HEK293 (cell line): ENCODE measurements around the gene PLCB3.

Source experiments
- EGR2 ChIP-seq: fragments of 450-650 bp; formaldehyde crosslinking; IDR thresholded peaks from 2 replicates; pipeline ENCODE4 v1.5.1; 2016; ENCODE audit warnings: low read depth, missing biosample characterization, missing genetic modification characterization
- GLIS2 ChIP-seq: fragments of 450-650 bp; formaldehyde crosslinking; IDR thresholded peaks from 2 replicates; pipeline ENCODE4 v1.5.1; 2016; ENCODE audit warnings: missing biosample characterization, missing genetic modification characterization
- KLF16 ChIP-seq: fragments of 450-650 bp; formaldehyde crosslinking; IDR thresholded peaks from 2 replicates; pipeline ENCODE4 v1.5.1; 2017; ENCODE audit warnings: missing biosample characterization, missing genetic modification characterization
- KLF8 ChIP-seq: fragments of 450-650 bp; formaldehyde crosslinking; IDR thresholded peaks from 2 replicates; pipeline ENCODE4 v1.5.1; 2016; ENCODE audit warnings: missing biosample characterization, missing genetic modification characterization
- PRDM6 ChIP-seq: fragments of 450-650 bp; formaldehyde crosslinking; IDR thresholded peaks from 2 replicates; pipeline ENCODE4 v1.5.1; 2017; ENCODE audit warnings: missing biosample characterization, missing genetic modification characterization
- SP3 ChIP-seq: fragments of 450-650 bp; formaldehyde crosslinking; IDR thresholded peaks from 2 replicates; pipeline ENCODE4 v1.5.1; 2016; ENCODE audit warnings: missing biosample characterization, missing genetic modification characterization
- ZBTB20 ChIP-seq: fragments of 450-650 bp; formaldehyde crosslinking; IDR thresholded peaks from 2 replicates; pipeline ENCODE4 v1.5.1; 2016; ENCODE audit warnings: missing biosample characterization, missing genetic modification characterization
- ZBTB48 ChIP-seq: fragments of 450-650 bp; formaldehyde crosslinking; IDR thresholded peaks from 2 replicates; pipeline ENCODE4 v1.5.1; 2016; ENCODE audit warnings: missing biosample characterization, missing genetic modification characterization
- ZFP41 ChIP-seq: fragments of 450-650 bp; formaldehyde crosslinking; IDR thresholded peaks from 2 replicates; pipeline ENCODE4 v1.5.1; 2016; ENCODE audit warnings: missing biosample characterization, missing genetic modification characterization, borderline replicate concordance
- ZNF132 ChIP-seq: fragments of 450-650 bp; formaldehyde crosslinking; IDR thresholded peaks from 2 replicates; pipeline ENCODE4 v1.5.1; 2017; ENCODE audit warnings: missing biosample characterization, missing genetic modification characterization, borderline replicate concordance
- ZNF140 ChIP-seq: fragments of 450-650 bp; formaldehyde crosslinking; IDR thresholded peaks from 2 replicates; pipeline ENCODE4 v1.5.1; 2016; ENCODE audit warnings: missing biosample characterization, missing genetic modification characterization
- ZNF248 ChIP-seq: fragments of 450-650 bp; formaldehyde crosslinking; IDR thresholded peaks from 2 replicates; pipeline ENCODE4 v1.5.1; 2017; ENCODE audit warnings: missing biosample characterization, missing genetic modification characterization
- ZNF324 ChIP-seq: fragments of 450-650 bp; formaldehyde crosslinking; IDR thresholded peaks from 2 replicates; pipeline ENCODE4 v1.5.1; 2016; ENCODE audit warnings: missing biosample characterization, missing genetic modification characterization
- ZNF341 ChIP-seq: fragments of 450-650 bp; formaldehyde crosslinking; IDR thresholded peaks from 2 replicates; pipeline ENCODE4; 2016; ENCODE audit warnings: low read depth, missing biosample characterization, missing genetic modification characterization
- ZNF354C ChIP-seq: fragments of 450-650 bp; formaldehyde crosslinking; IDR thresholded peaks from 2 replicates; pipeline ENCODE4 v1.5.1; 2016; ENCODE audit warnings: missing biosample characterization, missing genetic modification characterization, low read depth, borderline replicate concordance
- ZNF37A ChIP-seq: fragments of 450-650 bp; IDR thresholded peaks from 2 replicates; pipeline ENCODE4 v1.5.1; 2018; ENCODE audit warnings: missing biosample characterization, missing genetic modification characterization
- ZNF391 ChIP-seq: fragments of 450-650 bp; formaldehyde crosslinking; IDR thresholded peaks from 2 replicates; pipeline ENCODE4 v1.5.1; 2016; ENCODE audit warnings: low read depth, missing biosample characterization, missing genetic modification characterization, borderline replicate concordance
- ZNF530 ChIP-seq: fragments of 450-650 bp; formaldehyde crosslinking; IDR thresholded peaks from 2 replicates; pipeline ENCODE4 v1.5.1; 2016; ENCODE audit warnings: low read depth, missing biosample characterization, missing genetic modification characterization
- ZNF76 ChIP-seq: fragments of 450-650 bp; formaldehyde crosslinking; IDR thresholded peaks from 2 replicates; pipeline ENCODE4; 2016; ENCODE audit warnings: low read depth, missing biosample characterization, missing genetic modification characterization, borderline replicate concordance
- ZSCAN30 ChIP-seq: fragments of 450-650 bp; IDR thresholded peaks from 2 replicates; pipeline ENCODE4 v1.5.1; 2018; ENCODE audit warnings: missing biosample characterization, mild to moderate bottlenecking, missing genetic modification characterization, moderate library complexity
- TF ChIP-seq, protein P1 (sequence below): fragments of 450-650 bp; formaldehyde crosslinking; IDR thresholded peaks from 2 replicates; pipeline ENCODE4 v1.5.1; 2016; ENCODE audit warnings: missing biosample characterization, missing genetic modification characterization
- TF ChIP-seq, protein P2 (sequence below): fragments of 450-650 bp; formaldehyde crosslinking; IDR thresholded peaks from 2 replicates; pipeline ENCODE4 v1.5.1; 2016; ENCODE audit warnings: missing biosample characterization, missing genetic modification characterization
- TF ChIP-seq, protein P3 (sequence below): fragments of 450-650 bp; formaldehyde crosslinking; IDR thresholded peaks from 2 replicates; pipeline ENCODE4 v1.5.1; 2017; ENCODE audit warnings: missing biosample characterization, mild to moderate bottlenecking, missing genetic modification characterization, moderate library complexity
- TF ChIP-seq, protein P4 (sequence below): fragments of 450-650 bp; formaldehyde crosslinking; IDR thresholded peaks from 2 replicates; pipeline ENCODE4 v1.5.1; 2016; ENCODE audit warnings: missing biosample characterization, missing genetic modification characterization
- TF ChIP-seq, protein P5 (sequence below): fragments of 450-650 bp; formaldehyde crosslinking; IDR thresholded peaks from 2 replicates; pipeline ENCODE4 v1.5.1; 2016; ENCODE audit warnings: missing biosample characterization, missing genetic modification characterization

Gene PLCB3

DNA sequence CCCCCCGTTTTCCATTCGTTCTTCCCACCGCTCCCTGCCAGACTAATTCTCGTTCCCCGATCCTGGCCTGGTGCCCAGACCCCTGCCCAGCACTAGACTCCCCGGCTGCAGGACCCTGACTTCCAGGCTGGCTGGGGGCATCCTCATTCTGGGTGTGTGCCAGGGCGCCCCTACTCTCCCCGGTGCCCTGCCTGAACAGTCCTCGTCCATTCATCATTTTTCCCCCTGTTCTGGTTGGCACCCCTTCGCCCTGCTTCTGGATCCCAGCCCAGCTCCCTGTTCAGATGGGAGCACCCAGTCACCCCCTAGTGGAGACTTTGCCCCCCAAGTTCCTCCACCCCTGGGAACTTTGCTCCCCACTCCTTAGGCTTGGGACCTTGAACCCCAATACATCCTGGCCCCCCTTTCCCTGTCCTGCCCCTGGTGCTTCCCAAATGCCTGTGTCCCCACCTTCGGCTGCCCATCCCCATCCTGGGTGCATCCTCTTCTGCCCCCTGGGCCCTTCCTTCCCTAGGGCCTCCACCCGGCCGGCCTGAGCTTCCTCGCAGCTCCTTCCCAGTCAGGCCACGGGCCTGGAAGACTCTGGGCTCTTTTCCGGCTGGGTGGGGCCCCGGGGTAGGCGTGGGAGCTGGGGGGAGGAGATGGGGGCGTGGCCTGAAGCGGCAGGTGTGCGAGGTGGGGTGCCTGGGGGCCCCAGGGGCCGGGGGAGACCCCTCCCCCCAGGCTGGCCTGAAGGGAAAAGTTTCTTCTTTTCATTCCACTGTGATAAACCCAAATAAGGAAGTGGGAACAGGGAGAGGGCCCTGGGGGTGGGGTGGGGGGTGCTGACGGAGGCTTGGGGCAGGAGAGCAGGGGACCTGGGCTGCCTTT is 908 bp downstream of the PLCB3 start (continued):
- TF ChIP-seq, protein P1, sequence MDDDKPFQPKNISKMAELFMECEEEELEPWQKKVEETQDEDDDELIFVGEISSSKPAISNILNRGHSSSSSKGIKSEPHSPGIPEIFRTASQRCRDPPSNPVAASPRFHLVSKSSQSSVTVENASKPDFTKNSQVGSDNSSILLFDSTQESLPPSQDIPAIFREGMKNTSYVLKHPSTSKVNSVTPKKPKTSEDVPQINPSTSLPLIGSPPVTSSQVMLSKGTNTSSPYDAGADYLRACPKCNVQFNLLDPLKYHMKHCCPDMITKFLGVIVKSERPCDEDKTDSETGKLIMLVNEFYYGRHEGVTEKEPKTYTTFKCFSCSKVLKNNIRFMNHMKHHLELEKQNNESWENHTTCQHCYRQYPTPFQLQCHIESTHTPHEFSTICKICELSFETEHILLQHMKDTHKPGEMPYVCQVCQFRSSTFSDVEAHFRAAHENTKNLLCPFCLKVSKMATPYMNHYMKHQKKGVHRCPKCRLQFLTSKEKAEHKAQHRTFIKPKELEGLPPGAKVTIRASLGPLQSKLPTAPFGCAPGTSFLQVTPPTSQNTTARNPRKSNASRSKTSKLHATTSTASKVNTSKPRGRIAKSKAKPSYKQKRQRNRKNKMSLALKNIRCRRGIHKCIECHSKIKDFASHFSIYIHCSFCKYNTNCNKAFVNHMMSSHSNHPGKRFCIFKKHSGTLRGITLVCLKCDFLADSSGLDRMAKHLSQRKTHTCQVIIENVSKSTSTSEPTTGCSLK (tag by site-specific recombination): no peak
- TF ChIP-seq ZNF324 (tag by site-specific recombination) (no peak), ZNF391 (0 out of 2 replicates have a peak, but pooled peaks have one; percentile 12), ZNF37A (tag by site-specific recombination) (no peak), ZNF341 (tag by site-specific recombination) (peak; percentile 57), ZNF76 (tag by site-specific recombination) (peak; percentile 48; the same call in 1 of the 2 replicates), ZFP41 (tag by site-specific recombination) (no peak), KLF8 (tag by site-specific recombination) (peak; percentile 47; the same call in 1 of the 2 replicates), ZNF132 (tag by site-specific recombination) (no peak), ZNF354C (no peak), SP3 (peak; percentile 54), ZSCAN30 (tag by site-specific recombination) (no peak), EGR2 (tag by site-specific recombination) (no peak), ZNF140 (tag by site-specific recombination) (no peak), ZNF248 (no peak), PRDM6 (tag by site-specific recombination) (no peak), ZBTB48 (tag by site-specific recombination) (no peak; the same call in 1 of the 2 replicates), ZNF530 (tag by site-specific recombination) (no peak), KLF16 (tag by site-specific recombination) (no peak), ZBTB20 (tag by site-specific recombination) (peak; percentile 20; the same call in 1 of the 2 replicates), GLIS2 (tag by site-specific recombination) (peak; percentile 93)
- TF ChIP-seq, protein P2, sequence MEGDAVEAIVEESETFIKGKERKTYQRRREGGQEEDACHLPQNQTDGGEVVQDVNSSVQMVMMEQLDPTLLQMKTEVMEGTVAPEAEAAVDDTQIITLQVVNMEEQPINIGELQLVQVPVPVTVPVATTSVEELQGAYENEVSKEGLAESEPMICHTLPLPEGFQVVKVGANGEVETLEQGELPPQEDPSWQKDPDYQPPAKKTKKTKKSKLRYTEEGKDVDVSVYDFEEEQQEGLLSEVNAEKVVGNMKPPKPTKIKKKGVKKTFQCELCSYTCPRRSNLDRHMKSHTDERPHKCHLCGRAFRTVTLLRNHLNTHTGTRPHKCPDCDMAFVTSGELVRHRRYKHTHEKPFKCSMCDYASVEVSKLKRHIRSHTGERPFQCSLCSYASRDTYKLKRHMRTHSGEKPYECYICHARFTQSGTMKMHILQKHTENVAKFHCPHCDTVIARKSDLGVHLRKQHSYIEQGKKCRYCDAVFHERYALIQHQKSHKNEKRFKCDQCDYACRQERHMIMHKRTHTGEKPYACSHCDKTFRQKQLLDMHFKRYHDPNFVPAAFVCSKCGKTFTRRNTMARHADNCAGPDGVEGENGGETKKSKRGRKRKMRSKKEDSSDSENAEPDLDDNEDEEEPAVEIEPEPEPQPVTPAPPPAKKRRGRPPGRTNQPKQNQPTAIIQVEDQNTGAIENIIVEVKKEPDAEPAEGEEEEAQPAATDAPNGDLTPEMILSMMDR (tag by site-specific recombination): peak; percentile 91
- TF ChIP-seq, protein P3, sequence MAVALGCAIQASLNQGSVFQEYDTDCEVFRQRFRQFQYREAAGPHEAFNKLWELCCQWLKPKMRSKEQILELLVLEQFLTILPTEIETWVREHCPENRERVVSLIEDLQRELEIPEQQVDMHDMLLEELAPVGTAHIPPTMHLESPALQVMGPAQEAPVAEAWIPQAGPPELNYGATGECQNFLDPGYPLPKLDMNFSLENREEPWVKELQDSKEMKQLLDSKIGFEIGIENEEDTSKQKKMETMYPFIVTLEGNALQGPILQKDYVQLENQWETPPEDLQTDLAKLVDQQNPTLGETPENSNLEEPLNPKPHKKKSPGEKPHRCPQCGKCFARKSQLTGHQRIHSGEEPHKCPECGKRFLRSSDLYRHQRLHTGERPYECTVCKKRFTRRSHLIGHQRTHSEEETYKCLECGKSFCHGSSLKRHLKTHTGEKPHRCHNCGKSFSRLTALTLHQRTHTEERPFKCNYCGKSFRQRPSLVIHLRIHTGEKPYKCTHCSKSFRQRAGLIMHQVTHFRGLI (tag by site-specific recombination): no peak
- TF ChIP-seq, protein P4, sequence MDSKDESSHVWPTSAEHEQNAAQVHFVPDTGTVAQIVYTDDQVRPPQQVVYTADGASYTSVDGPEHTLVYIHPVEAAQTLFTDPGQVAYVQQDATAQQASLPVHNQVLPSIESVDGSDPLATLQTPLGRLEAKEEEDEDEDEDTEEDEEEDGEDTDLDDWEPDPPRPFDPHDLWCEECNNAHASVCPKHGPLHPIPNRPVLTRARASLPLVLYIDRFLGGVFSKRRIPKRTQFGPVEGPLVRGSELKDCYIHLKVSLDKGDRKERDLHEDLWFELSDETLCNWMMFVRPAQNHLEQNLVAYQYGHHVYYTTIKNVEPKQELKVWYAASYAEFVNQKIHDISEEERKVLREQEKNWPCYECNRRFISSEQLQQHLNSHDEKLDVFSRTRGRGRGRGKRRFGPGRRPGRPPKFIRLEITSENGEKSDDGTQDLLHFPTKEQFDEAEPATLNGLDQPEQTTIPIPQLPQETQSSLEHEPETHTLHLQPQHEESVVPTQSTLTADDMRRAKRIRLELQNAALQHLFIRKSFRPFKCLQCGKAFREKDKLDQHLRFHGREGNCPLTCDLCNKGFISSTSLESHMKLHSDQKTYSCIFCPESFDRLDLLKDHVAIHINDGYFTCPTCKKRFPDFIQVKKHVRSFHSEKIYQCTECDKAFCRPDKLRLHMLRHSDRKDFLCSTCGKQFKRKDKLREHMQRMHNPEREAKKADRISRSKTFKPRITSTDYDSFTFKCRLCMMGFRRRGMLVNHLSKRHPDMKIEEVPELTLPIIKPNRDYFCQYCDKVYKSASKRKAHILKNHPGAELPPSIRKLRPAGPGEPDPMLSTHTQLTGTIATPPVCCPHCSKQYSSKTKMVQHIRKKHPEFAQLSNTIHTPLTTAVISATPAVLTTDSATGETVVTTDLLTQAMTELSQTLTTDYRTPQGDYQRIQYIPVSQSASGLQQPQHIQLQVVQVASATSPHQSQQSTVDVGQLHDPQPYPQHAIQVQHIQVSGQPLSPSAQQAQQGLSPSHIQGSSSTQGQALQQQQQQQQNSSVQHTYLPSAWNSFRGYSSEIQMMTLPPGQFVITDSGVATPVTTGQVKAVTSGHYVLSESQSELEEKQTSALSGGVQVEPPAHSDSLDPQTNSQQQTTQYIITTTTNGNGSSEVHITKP (tag by site-specific recombination): peak; percentile 41; the same call in 1 of the 2 replicates
- TF ChIP-seq, protein P5, sequence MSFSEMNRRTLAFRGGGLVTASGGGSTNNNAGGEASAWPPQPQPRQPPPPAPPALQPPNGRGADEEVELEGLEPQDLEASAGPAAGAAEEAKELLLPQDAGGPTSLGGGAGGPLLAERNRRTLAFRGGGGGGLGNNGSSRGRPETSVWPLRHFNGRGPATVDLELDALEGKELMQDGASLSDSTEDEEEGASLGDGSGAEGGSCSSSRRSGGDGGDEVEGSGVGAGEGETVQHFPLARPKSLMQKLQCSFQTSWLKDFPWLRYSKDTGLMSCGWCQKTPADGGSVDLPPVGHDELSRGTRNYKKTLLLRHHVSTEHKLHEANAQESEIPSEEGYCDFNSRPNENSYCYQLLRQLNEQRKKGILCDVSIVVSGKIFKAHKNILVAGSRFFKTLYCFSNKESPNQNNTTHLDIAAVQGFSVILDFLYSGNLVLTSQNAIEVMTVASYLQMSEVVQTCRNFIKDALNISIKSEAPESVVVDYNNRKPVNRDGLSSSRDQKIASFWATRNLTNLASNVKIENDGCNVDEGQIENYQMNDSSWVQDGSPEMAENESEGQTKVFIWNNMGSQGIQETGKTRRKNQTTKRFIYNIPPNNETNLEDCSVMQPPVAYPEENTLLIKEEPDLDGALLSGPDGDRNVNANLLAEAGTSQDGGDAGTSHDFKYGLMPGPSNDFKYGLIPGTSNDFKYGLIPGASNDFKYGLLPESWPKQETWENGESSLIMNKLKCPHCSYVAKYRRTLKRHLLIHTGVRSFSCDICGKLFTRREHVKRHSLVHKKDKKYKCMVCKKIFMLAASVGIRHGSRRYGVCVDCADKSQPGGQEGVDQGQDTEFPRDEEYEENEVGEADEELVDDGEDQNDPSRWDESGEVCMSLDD (tag by site-specific recombination): peak; percentile 95
